ENCODE data around the gene GALNT13. TPM values are rescaled to one million over a fixed set of nuclear protein-coding genes. Genes with fewer than 3 reads are reported as not detected.

Gene GALNT13
- total and polyA plus RNA-seq, 2 of the 13 experiments (the other 11 are each of a cell fraction or from before 2014, with no cell fraction given): 1.3 to 5.0 TPM

- FAIRE-seq: no peak
- WGBS (ENCODE audit: low lambda C conversion rate): 8% methylated on average over 2 of the region's 2 CpGs
- Histone ChIP-seq H2AFZ (ENCODE audit: low read length) (no peak overlapping the region), H3K27me3 (ENCODE audit: control insufficient read depth in 1 of 2, insufficient read depth in 2 of 2, low read length in 2 of 2) (0 out of 5 replicates have a peak, but pooled peaks cover 0 to 1% of the 10 kb centered on the region in 2 experiments), H3K27ac (ENCODE audit: extremely low read length, insufficient read depth, low read length) (no peak overlapping the region), H3K9ac (ENCODE audit: insufficient read depth, low read depth, low read length) (no peak overlapping the region), H4K20me1 (ENCODE audit: insufficient read depth, low read length) (no peaks in the 10 kb centered on the region; the same call in 1 of the 2 replicates), H3K79me2 (ENCODE audit: insufficient read depth, low read length) (no peaks in the 10 kb centered on the region), H3K36me3 (replicated peaks in 1 of 2; ENCODE audit: control insufficient read depth in 1 of 2, insufficient read depth in 2 of 2, low read length in 2 of 2) (no peaks in the 10 kb centered on the region), H3K9me3 (ENCODE audit: low read length) (no peaks in the 10 kb centered on the region), H3K4me1 (ENCODE audit: insufficient read depth, low read length) (no peaks in the 10 kb centered on the region), H3K4me2 (ENCODE audit: low read depth, low read length) (no peak overlapping the region), H3K4me3 (replicated peaks in 1 of 3; ENCODE audit: insufficient read depth in 1 of 3, low read depth in 2 of 3, low read length in 3 of 3) (no peak overlapping the region)
- ATAC-seq: no peak
- in situ Hi-C loops (cut with HindIII; ENCODE audit: extremely low pct_ligation_motif_present, low pct_unique_long_range_greater_than_20kb) (no loop called here), intact Hi-C loops (cut with micrococcal nuclease; ENCODE audit: unreplicated experiment) (no loop called here)
- no peak for TF ChIP-seq SSRP1 (CRISPR knock-in tag; IDR thresholded peaks at IDR 0.05)
- TF ChIP-seq FOXP1 (IDR thresholded peaks at IDR 0.05): no peak
- no peak for TF ChIP-seq FOXP1 (CRISPR knock-in tag; IDR thresholded peaks at IDR 0.05)
- TF ChIP-seq SETDB1 (CRISPR knock-in tag; IDR thresholded peaks at IDR 0.05; ENCODE audit: borderline replicate concordance): no peak
- no peak for TF ChIP-seq EHMT2 (IDR thresholded peaks at IDR 0.05; ENCODE audit: borderline replicate concordance, low read depth, low read length)
- TF ChIP-seq MTERF4 (CRISPR knock-in tag; IDR thresholded peaks at IDR 0.05): no peak
- no TSS peak for BruUV-seq (replicated peaks)
- ChIA-PET CTCF (ENCODE audit: low intra/inter-chr PET ratio, low total read pairs) (no interaction called here), POLR2A (no interaction called here)
- no peak for DNase-seq (ENCODE audit: low spot score)
Observed at GRCh38 chr2:154193246-154193645, 321.5 kb downstream of the GALNT13 start.

GRCh38 chr2:154194909-154195643 lies 323.4 kb downstream of the GALNT13 start:
- intact Hi-C loops (cut with micrococcal nuclease; ENCODE audit: unreplicated experiment): no loop called here
- ATAC-seq (no peak), FAIRE-seq (no peak), DNase-seq (ENCODE audit: low spot score) (no peak)
- 17% methylated on average over 5 of the region's 5 CpGs for WGBS (ENCODE audit: low lambda C conversion rate)
- Histone ChIP-seq H2AFZ (ENCODE audit: low read length) (no peak overlapping the region), H3K9ac (ENCODE audit: insufficient read depth, low read depth, low read length) (no peak overlapping the region), H3K4me1 (ENCODE audit: insufficient read depth, low read length) (no peaks in the 10 kb centered on the region), H3K9me3 (ENCODE audit: low read length) (no peaks in the 10 kb centered on the region), H3K4me3 (replicated peaks in 1 of 3; ENCODE audit: insufficient read depth in 1 of 3, low read depth in 2 of 3, low read length in 3 of 3) (no peak overlapping the region), H3K4me2 (ENCODE audit: low read depth, low read length) (no peak overlapping the region), H3K36me3 (replicated peaks in 1 of 2; ENCODE audit: control insufficient read depth in 1 of 2, insufficient read depth in 2 of 2, low read length in 2 of 2) (no peaks in the 10 kb centered on the region), H3K27me3 (ENCODE audit: control insufficient read depth in 1 of 2, insufficient read depth in 2 of 2, low read length in 2 of 2) (no peaks in the 10 kb centered on the region), H4K20me1 (ENCODE audit: insufficient read depth, low read length) (no peaks in the 10 kb centered on the region; the same call in 1 of the 2 replicates), H3K79me2 (ENCODE audit: insufficient read depth, low read length) (no peaks in the 10 kb centered on the region), H3K27ac (ENCODE audit: extremely low read length, insufficient read depth, low read length) (no peak overlapping the region)
- TF ChIP-seq ZBTB20 (CRISPR knock-in tag; IDR thresholded peaks at IDR 0.05; ENCODE audit: borderline replicate concordance, low read depth) (no peak), POLR2G (IDR thresholded peaks at IDR 0.05; ENCODE audit: low read depth, low read length) (no peak), MIXL1 (CRISPR knock-in tag; IDR thresholded peaks at IDR 0.05) (no peak), DPF2 (CRISPR knock-in tag; IDR thresholded peaks at IDR 0.05; ENCODE audit: borderline replicate concordance, low read depth) (no peak), GABPA (IDR thresholded peaks at IDR 0.05; ENCODE audit: low read depth, low read length) (no peak), GABPA (CRISPR knock-in tag; IDR thresholded peaks at IDR 0.05; ENCODE audit: low read depth) (no peak), MXD1 (CRISPR knock-in tag; IDR thresholded peaks at IDR 0.05) (no peak), ZNF275 (CRISPR knock-in tag; IDR thresholded peaks at IDR 0.05; ENCODE audit: borderline replicate concordance) (no peak), ZSCAN25 (CRISPR knock-in tag; IDR thresholded peaks at IDR 0.05) (no peak), YY1 (IDR thresholded peaks at IDR 0.05; ENCODE audit: insufficient read depth, insufficient replicate concordance, low read depth, low read length) (no peak)
- BruUV-seq (replicated peaks): no TSS peak
- ChIA-PET POLR2A (no interaction called here), CTCF (ENCODE audit: low intra/inter-chr PET ratio, low total read pairs) (no interaction called here)
- in situ Hi-C loops (cut with HindIII; ENCODE audit: extremely low pct_ligation_motif_present, low pct_unique_long_range_greater_than_20kb): no loop called here
